T47D (cell line): ENCODE data around the gene TMEM81.

Experiments used
- DNase-seq, 2 experiments: peaks; one replicate each; pipeline versions ENCODE4 v3.0.0 to v3.0.0-alpha.2; 2011 to 2012; ENCODE audit warnings: low read depth in 1 of 2, low spot score in 1 of 2
- JUND ChIP-seq: IDR thresholded peaks from 2 replicates; pipeline ENCODE4 v1.6.1; 2012; ENCODE audit warnings: low read depth
- in situ Hi-C: cut with HindIII; loops from 2 replicates; pipeline ENCODE4 v1.10.0; 2016; ENCODE audit warnings: low sequenced_read_pairs, low pct_unique_long_range_greater_than_20kb

TMEM81 gene

DNA sequence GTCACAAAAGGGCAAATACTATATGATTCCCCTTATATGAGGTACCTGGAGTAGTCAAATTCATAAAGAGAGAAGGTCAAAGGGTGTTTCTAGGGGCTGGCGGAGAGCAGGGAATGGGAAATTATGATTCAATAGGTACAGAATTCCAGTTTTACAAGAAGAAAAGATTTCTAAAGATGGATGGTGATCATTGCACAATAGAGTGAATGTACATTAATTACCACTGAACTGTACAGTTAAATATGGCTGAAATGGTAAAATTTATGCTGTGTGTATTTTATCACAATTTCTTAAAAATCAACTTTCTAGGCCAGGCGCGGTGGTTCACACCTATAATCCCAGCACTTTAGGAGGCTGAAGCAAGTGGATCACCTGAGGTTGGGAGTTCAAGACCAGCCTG is 18.1 kb upstream of the TMEM81 start:
- in situ Hi-C loops: no loop called here
- TF ChIP-seq JUND: no peak
- no peak for DNase-seq

DNA sequence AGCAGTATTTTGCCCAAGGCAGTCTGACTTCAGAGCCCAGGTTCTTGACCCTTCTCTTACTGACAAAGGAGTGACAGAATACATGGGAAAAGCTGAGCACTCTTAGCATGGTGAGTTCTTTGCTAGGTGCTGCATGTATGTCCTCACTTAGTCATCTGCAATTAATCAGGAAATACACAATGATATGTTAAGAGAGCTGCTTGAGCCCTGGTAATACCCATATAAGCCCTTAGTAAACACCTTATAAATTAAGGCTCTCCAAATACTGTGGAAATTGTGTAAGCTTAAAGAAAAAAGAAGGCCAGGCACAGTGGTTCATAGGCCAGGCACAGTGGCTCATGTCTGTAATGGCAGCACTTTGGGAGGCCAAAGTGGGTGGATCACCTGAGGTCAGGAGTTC is 14.0 kb upstream of the TMEM81 start:
- no peak for TF ChIP-seq JUND
- no peak for DNase-seq
- in situ Hi-C loops: no loop called here

DNA sequence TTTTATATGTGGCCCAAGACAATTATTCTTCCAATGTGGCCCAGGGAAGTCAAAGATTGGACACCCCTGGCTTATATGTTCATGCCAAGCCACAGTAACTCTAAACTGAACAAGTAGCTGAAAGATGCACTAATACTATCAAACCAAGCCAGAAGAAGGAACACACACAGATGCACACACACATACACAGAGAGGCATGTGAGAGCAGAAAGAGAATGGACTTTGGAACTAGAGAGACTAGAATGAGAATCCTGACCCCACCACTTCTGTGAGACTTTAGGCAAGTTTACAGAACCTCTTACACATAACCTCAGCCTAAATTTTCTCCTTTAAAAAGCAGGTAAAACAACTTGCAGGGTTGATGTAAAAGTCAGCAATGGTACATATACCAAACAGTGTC is 11.2 kb upstream of the TMEM81 start:
- no peak for TF ChIP-seq JUND
- in situ Hi-C loops: no loop called here

DNA sequence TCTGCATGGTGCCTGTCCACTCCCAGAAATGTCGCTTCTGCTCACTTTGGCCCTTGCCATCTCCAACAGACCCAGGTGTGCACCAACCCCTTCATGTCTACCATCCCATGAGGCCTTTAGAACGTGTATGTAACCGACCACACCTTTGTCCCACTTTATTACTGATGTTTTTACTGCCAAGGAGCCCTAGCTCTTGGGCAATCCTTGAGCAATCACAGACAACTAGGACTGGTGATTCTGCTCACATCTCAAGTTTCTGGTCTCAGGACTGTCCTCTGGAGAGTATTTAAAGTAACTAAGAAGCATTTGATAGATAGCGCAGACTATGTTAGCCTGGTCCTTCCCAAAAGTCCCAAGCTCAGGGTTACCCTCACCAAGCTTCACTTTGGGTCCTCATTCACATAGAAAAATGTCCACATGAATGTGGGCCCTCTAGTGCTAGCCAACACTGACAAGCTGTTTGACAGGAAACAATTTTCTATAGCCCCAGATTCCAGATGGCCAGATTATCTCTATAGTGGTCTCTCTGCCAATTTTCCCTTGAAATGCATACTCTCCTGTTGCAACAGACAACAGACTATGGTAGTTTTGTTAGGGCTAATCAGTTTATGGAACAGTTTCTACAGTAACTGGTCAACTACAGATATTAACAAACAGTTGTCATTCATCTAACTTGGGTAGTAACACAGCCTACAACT is 6.9 kb upstream of the TMEM81 start:
- DNase-seq: no peak
- in situ Hi-C loops: no loop called here
- TF ChIP-seq JUND: no peak

More for the DNA sequence above, 11.2 kb upstream of the TMEM81 start:
- DNase-seq: no peak

- no peak for DNase-seq
- in situ Hi-C loops: no loop called here
- no peak for TF ChIP-seq JUND
These were observed 4.1 kb upstream of the TMEM81 start for GRCh38 chr1:205088341-205088740.

DNA sequence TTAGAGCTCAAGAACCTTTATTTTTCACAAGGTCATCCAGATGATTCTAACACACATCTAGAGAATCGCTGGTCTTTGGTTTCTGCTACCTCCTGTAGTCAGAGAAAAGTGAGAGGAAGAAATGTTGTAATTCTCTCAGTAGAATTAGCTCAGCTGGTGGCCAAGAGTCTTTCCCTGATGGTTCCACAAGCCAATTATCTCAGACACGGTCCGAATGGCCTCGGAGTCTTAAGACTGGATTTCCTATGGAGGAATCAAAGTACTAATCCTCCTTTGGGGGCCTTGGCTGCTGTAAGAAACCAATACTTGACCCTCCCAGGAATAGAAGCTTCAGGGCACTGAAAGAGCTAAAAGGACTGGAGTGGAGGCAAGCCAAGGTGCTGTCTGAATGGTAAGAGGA is 1.8 kb downstream of the TMEM81 start:
- in situ Hi-C loops: no loop called here

GRCh38 chr1:205077934-205078311 is 6.3 kb downstream of the TMEM81 start:
- in situ Hi-C loops: no loop called here
- TF ChIP-seq JUND: no peak
- DNase-seq: no peak

More for the DNA sequence above, 1.8 kb downstream of the TMEM81 start:
- no peak for DNase-seq
- no peak for TF ChIP-seq JUND

GRCh38 chr1:205077158-205077933 is 6.9 kb downstream of the TMEM81 start:
- in situ Hi-C loops: no loop called here
- TF ChIP-seq JUND: no peak
- DNase-seq: no peak

- no peak for TF ChIP-seq JUND
- in situ Hi-C loops: no loop called here
- peak in 1 of 2 experiments; percentile 24 for DNase-seq
These were observed 8.0 kb downstream of the TMEM81 start for GRCh38 chr1:205076245-205076761.

GRCh38 chr1:205075642-205076155 is 8.6 kb downstream of the TMEM81 start:
- no peak for TF ChIP-seq JUND
- no peak for DNase-seq
- in situ Hi-C loops: no loop called here

GRCh38 chr1:205074513-205074912 is 9.7 kb downstream of the TMEM81 start:
- DNase-seq: no peak
- TF ChIP-seq JUND: no peak
- in situ Hi-C loops: no loop called here

DNA sequence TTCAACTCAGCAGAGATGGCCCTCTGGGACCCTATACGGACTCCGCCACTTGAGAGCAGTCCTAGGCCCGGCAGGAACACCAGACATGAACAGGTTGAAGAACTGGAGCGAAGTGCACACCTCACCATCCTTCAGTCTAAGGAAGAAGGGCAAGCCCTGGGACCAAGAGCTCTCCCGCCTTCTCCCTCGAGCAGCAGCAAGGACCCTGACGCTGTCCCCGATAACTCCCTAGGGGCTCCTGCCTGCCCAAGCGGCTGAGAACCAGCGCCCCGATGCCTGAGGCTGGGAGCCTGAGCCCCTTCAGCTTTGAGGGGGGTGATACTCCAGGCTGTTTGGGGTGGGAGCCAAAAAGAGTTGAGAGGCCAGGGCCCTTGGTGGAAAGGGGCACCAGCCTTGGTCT is 10.2 kb downstream of the TMEM81 start:
- no peak for DNase-seq
- in situ Hi-C loops: no loop called here
- TF ChIP-seq JUND: no peak

DNA sequence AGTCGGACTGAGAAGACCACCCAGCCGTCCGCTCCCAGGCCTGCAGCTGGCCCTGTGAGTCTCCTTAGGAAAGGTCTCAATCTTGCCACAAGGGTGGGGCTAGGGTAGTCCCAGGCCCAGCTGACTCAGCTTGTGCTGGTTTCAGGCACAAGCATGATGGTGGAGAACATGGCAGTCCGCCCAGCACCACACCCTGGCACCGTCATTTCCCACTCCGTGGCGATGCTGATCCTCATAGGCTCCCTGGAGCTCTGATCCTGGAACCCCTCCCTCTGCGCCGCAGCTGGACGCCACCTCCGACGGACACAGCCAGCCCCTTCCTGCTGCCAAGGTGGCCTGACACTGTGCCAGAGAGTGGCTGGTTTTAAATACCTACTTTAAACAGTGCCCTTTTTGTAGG is 10.7 kb downstream of the TMEM81 start:
- TF ChIP-seq JUND: no peak
- in situ Hi-C loops: no loop called here
- no peak for DNase-seq
